Measurements from ENCODE around the gene TBC1D14.
A peak's percentile ranks its signal among the peaks of the same experiment; 100 is the strongest.

The TBC1D14 gene, protein sequence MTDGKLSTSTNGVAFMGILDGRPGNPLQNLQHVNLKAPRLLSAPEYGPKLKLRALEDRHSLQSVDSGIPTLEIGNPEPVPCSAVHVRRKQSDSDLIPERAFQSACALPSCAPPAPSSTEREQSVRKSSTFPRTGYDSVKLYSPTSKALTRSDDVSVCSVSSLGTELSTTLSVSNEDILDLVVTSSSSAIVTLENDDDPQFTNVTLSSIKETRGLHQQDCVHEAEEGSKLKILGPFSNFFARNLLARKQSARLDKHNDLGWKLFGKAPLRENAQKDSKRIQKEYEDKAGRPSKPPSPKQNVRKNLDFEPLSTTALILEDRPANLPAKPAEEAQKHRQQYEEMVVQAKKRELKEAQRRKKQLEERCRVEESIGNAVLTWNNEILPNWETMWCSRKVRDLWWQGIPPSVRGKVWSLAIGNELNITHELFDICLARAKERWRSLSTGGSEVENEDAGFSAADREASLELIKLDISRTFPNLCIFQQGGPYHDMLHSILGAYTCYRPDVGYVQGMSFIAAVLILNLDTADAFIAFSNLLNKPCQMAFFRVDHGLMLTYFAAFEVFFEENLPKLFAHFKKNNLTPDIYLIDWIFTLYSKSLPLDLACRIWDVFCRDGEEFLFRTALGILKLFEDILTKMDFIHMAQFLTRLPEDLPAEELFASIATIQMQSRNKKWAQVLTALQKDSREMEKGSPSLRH
- total RNA-seq, result 13.0 to 231 (median 147) reads per million in 17 experiments

- peak; percentile 87 to 97 (median 92) for DNase-seq
Observed at GRCh38 chr4:6909113-6909969, at the start of gene TBC1D14. TBC1D14 (plus strand) TSS chr4:6909826; CDS start chr4:6923390, 13,564 bp downstream.

GRCh38 chr4:6868386-6868785 lies 41.2 kb upstream of the TBC1D14 start:
- DNase-seq, result no peak

DNA sequence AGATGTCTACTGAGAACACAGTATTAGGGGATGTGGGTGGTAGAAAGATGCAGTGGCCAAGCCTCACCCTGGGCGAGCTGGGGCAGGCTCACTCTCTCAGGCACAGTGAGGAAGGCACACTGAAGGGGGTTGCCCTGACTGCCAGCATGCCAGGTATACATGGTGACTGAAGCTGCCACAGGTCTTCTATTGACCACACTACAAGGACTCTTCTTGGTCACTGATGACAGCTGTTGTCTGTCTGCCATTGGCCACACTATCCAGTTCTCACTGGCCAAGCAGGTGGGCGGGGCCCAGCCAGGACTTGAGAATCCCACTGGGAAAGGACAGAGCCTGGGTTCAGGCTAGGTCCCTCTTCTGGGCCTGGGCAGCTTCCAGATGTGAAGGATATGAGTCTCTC lies 39.7 kb upstream of the TBC1D14 start:
- no peak for DNase-seq

GRCh38 chr4:6873291-6873690 lies 36.3 kb upstream of the TBC1D14 start:
- no peak for DNase-seq

GRCh38 chr4:6873792-6874461 lies 35.7 kb upstream of the TBC1D14 start:
- DNase-seq, result peak; percentile 68 to 88 (median 80)

GRCh38 chr4:6874981-6875380 lies 34.6 kb upstream of the TBC1D14 start:
- DNase-seq, result no peak

DNA sequence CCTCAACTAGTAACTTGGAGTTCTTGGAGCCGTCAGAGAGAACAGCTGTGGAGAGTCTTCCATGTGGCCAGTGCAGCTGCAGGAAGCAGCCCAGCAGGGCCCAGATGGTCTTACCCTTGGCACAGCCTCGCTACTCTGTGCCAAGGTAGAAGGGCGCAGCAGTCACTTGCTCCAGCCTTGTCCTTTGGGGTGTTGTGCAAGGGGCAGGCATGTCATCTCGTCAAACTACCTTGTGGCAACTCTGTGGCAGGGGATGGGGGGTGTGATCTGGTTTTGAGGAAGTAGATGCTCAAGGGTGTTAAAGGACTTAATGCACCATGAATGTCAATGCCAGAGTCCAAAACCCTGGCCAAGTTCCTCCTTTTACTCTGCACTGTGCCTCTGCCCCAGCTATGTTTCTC lies 34.2 kb upstream of the TBC1D14 start:
- DNase-seq, result peak; percentile 87 to 94 (median 92)

GRCh38 chr4:6876440-6876839 lies 33.2 kb upstream of the TBC1D14 start:
- DNase-seq, result no peak

GRCh38 chr4:6877067-6877466 lies 32.6 kb upstream of the TBC1D14 start:
- DNase-seq, result no peak

GRCh38 chr4:6878451-6879059 lies 31.1 kb upstream of the TBC1D14 start:
- no peak for DNase-seq

- no peak for DNase-seq
Observed at GRCh38 chr4:6880691-6881090, 28.9 kb upstream of the TBC1D14 start.

GRCh38 chr4:6881908-6882307 lies 27.7 kb upstream of the TBC1D14 start:
- no peak for DNase-seq

DNA sequence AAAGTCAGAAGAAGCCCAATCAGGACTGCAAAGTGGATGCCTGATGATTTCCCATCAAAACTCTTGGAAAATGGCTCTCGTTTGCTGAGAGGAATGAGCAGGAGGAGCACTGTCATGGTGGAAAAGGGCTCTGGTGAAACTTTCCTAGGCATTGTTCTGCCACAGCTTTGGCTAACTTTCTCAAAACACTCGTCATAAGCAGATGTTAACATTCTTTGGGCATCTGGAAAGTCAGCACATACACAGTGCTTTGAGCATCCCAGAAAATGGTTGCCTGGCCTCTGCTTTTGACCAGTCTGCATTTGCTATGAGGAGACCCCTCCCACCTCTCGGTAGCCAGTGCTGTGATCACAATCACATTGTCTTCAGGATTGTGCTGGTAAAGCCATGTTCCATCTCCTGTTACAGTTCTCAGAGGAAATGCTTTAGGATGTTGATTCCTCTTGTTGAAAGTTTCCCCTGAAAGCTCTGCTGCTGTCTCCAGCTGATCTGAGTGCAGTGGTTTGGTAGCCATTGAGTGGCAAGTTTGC lies 25.2 kb upstream of the TBC1D14 start:
- DNase-seq, result no peak

DNA sequence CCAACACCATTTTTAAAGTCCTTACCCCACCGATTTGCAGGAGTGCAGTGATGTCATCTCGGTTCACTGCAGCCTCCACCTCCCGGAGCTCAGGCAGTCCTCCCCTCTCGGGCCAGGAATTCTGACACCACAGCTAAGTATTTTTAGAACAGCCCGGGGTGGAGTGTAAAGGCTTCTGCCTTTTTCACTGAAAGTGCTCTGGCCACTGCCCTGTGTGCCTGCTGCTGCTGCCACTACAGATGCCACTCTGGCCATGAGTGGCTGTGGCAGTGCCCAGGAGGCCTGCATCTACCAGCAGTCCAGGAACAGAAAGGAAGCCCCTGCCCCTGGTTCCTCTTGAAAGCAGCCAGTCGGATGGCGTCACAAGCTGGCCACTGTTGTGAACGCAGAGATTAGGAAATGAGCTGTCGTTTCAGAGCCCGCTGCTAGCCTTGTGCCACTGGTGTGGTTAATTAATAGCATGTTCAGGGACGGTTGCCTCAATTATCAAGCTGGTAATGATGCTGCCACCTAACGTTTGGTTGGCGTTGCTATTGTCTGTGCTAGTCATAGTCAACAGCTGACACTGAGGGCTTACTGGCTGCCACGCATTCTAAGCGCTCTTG lies 23.6 kb upstream of the TBC1D14 start:
- DNase-seq, result peak; percentile 86 to 92 (median 88)

- no peak for DNase-seq
Observed at GRCh38 chr4:6886886-6887285, 22.7 kb upstream of the TBC1D14 start.

DNA sequence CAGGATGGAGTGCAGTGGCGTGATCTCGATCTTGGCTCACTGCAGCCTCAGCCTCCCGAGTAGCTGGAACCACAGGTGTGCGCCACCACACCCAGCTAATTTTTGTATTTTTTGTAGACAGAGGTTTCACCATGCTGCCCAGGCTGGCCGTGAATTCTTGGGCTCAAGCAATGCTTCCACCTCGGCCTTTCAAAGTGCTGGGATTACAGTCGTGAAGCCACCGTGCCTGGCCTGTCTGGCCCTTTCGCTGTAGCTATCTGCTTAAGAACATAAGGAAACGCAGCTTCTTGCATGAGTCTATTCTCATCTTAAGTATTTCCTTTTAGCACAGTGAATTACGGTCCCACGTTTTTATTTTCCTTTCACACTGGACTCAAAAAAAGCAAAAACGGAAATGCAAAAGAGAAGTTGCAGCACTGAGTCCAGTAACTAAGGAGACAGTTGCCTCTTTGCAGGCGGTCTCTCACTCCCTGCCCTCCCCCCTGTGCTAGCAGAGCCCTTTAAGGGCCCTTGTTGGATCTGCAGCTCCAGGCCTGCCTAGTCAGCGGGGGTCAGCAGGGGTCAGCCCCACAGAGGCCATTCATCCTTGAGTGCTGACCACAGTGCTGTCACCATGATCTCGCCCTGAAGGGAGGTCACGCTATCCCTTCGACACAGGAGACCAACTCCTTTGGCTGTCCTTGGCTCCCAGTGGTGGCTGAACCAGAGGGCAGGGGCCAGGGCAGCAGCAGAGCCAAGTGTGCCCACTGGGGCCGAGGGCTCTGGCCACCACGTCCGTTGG lies 21.8 kb upstream of the TBC1D14 start:
- DNase-seq, result peak; percentile 79 to 89 (median 83)

DNA sequence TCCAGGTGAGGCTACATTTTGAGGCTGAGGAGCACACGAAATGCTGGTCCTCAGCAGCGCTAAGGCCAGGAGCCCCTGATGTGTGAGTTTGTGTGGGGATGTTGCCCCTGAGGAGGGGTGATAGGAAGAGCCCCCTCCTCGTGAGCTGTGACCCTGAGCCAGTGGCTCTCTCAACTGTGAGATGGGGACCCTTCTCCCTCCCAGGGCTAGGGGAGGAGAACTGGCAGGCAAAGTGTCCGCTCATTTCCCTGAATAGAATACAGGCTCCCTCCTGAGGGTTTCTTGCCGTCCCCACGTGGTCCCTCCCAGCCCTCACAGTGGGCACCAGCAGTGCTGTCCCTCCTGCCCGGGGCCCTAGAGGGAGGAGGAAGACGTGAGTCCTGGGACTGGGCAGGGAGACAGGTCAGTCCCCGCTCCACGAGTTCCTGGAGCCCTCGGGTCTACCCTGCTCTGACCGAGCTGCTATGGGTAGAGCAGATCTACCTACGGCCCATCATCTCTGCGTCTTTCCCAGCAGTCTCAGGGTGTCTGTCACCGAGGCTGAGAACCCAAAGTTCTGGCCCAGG lies 21.0 kb upstream of the TBC1D14 start:
- DNase-seq, result no peak

GRCh38 chr4:6889101-6889735 lies 20.4 kb upstream of the TBC1D14 start:
- DNase-seq, result no peak

DNA sequence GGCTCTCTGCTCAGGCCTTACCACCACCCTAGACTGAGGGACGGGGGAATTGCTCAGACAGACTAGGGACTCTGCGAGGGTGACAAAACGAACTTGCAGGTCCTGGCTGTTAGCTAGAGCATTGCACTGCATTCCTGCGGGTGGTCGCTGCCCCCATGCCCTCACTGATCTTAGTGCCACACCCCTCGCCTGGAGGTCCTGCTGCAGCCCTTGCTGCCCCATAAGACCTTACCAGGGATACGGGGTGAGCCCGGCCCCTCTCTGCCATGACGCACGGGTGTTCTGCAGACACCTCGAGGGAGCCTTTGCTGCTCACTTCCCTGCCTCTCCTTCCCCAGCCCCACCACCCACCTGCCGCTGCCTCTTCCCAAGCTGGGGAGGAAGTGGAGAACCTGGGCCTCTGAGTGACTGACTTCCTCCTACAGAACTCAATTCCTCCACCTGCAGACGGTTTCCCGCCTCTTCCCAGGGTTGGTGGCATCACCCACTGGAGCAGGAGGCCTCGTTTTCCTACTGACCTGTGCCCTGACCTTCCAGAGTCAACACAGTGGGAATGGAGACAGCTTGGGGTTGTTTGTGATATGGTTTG lies 19.8 kb upstream of the TBC1D14 start:
- DNase-seq, result no peak

Data from suppressor macrophage (primary cell).